Measurements from ENCODE around the gene ZNRF2. TPM values are rescaled to one million over a fixed set of nuclear protein-coding genes. Genes with fewer than 3 reads are reported as not detected.

Gene ZNRF2
- polyA plus RNA-seq, 1 experiment: 0.74 TPM

DNA sequence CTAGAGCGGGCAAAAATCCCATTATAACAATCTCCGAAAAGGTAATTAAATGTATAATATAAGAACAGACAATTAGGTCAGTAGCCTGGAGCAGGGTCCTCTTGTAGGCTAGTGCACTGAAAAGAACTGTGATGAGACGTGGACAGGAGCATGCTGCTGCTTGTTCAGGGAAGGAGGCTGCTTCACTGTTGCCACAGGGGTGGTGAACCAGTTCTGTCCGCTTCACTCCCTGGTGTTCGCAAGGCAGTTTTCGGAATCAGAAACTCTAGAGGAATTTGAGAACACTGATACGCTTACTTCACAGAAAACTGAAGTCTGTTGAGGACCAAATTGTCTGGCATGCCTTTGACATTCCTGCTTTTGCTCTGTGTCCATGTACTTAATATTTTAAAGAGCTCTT, 17.4 kb downstream of the ZNRF2 start:
- ChIA-PET CTCF (interaction anchor here (0.6 to 1.0 kb wide), 3 partner anchors 26 to 263 kb away, joined by 3 to 7 read pairs (median 3); no protein-coding TSS in a partner anchor), POLR2A (no interaction called here)
- TF ChIP-seq, protein P1, sequence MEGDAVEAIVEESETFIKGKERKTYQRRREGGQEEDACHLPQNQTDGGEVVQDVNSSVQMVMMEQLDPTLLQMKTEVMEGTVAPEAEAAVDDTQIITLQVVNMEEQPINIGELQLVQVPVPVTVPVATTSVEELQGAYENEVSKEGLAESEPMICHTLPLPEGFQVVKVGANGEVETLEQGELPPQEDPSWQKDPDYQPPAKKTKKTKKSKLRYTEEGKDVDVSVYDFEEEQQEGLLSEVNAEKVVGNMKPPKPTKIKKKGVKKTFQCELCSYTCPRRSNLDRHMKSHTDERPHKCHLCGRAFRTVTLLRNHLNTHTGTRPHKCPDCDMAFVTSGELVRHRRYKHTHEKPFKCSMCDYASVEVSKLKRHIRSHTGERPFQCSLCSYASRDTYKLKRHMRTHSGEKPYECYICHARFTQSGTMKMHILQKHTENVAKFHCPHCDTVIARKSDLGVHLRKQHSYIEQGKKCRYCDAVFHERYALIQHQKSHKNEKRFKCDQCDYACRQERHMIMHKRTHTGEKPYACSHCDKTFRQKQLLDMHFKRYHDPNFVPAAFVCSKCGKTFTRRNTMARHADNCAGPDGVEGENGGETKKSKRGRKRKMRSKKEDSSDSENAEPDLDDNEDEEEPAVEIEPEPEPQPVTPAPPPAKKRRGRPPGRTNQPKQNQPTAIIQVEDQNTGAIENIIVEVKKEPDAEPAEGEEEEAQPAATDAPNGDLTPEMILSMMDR (IDR thresholded peaks at IDR 0.05; ENCODE audit: low read depth, low read length): no peak
- DNase-seq (ENCODE audit: low read depth, low spot score): no peak
- Histone ChIP-seq H3K4me3 (ENCODE audit: low read depth, low read length) (no peak overlapping the region), H3K27ac (ENCODE audit: low read depth, low read length) (no peak overlapping the region), H3K27me3 (ENCODE audit: control insufficient read depth, insufficient read depth, low read length) (no peaks in the 10 kb centered on the region), H3K9me3 (ENCODE audit: control insufficient read depth, insufficient read depth, low read length) (no peaks in the 10 kb centered on the region)

DNA sequence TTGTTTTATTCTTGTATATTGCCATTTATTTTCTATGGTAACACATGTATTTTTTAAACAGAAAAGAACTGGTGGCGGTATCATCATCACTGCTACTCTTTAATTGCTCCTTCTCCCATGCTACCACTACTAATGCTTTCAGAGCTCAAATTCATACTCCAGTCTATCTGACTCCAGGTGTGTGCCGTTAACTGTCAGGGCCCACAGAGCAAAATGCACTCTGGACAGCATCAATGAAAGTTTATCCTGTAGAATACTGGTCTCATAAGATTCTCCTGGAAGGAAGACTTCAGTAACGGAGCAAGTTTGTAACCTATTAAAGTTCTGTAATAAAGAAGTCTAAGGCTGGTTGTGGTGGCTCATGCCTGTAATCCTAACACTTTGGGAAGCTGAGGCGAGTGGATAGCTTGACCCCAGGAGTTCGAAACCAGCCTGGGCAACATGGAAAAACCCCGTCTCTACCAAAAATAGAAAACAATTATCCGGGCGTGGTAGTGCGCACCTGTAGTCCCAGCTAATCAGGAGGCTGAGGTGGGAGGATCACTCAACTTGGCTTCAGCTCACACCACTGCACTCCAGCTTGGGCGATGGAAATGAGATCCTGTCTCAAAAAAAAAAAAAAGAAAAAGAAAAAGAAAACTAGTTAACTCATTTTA, 18.4 kb downstream of the ZNRF2 start:
- TF ChIP-seq, protein P1 (IDR thresholded peaks at IDR 0.05; ENCODE audit: low read depth, low read length): no peak
- ChIA-PET CTCF (interaction anchor here (1.0 kb wide), 1 partner anchor 261 kb away, joined by 3 read pairs; no protein-coding TSS in a partner anchor), POLR2A (no interaction called here)
- Histone ChIP-seq H3K27me3 (ENCODE audit: control insufficient read depth, insufficient read depth, low read length) (no peaks in the 10 kb centered on the region), H3K27ac (ENCODE audit: low read depth, low read length) (no peak overlapping the region), H3K4me3 (ENCODE audit: low read depth, low read length) (no peak overlapping the region), H3K9me3 (ENCODE audit: control insufficient read depth, insufficient read depth, low read length) (no peaks in the 10 kb centered on the region)
- DNase-seq (ENCODE audit: low read depth, low spot score): no peak

DNA sequence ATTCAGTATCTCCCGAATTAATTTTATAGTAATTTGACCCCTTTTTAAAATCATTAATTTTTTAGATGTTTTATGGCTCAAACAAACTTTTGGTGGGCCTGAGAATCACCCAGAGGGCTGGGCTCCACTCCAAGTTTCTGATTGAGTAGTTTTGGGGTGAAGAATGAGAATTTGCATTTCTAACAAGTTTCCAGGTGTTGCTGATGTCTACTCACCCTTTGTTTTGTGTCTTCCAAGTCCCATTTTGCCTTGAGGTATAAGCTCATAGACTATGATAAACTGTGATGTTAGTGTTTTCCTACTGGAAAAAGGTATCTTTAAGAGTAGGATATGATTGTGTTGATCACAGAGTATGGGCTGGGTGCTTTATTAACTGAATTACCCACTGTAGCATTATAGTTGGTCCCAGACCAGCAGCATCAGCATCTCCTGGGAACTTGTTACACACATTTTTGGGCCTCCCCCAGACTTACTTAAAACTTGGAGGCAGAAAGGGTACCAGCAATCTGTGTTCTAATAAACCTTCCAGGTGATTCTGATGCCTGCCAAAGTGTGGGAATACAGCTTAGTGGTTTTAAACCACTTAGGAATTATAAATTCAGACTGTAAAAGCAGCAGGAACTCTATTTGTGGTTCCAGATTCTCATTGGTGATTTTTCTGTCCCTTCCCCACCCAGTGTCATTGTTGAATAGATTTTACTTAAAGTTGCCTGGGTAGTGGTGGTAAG, 19.1 kb downstream of the ZNRF2 start:
- H3K27ac ChIP-seq (ENCODE audit: low read depth, low read length): no peak overlapping the region
- H3K4me3 ChIP-seq (ENCODE audit: low read depth, low read length): no peak overlapping the region
- ChIA-PET CTCF (interaction anchor here (0.6 kb wide), 1 partner anchor 61 kb away, joined by 3 read pairs; no protein-coding TSS in a partner anchor), POLR2A (no interaction called here)
- TF ChIP-seq, protein P1 (IDR thresholded peaks at IDR 0.05; ENCODE audit: low read depth, low read length): no peak
- H3K27me3 ChIP-seq (ENCODE audit: control insufficient read depth, insufficient read depth, low read length): no peaks in the 10 kb centered on the region
- no peaks in the 10 kb centered on the region for H3K9me3 ChIP-seq (ENCODE audit: control insufficient read depth, insufficient read depth, low read length)
- no peak for DNase-seq (ENCODE audit: low read depth, low spot score)

DNA sequence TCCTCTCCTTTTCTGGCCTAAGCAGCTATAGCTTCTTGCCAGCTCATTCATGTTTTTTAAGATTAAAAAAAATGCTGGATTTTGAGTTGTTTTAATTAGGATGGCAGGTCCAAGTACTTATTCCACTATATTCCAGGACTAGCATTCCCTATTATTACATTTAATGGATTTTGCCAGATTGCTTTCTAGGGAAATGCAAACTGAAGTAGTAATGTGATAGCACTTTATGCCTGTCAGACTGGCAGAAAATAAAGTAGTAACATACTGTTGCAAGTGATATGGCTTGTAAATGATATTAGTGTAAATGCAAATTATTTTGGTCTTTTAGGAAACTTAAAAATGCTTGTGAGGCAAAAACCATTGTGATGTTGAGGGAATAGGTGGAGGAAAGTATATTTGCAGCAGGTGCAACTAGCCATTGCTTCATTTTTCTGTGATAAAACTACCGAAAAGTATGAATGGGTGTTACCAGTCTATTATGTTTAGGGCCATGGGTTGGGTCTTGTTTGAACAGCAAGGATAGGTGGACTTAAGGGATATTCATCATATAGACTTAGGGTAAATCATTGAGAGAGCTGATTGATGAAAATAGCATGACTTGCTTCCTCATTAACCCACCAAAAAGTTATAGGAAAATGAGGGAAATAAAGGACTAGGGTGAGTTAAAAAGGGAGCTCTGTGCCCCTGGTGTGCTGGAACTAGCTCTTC, 19.9 kb downstream of the ZNRF2 start:
- ChIA-PET CTCF (interaction anchor here (0.6 kb wide), 1 partner anchor 60 kb away, joined by 3 read pairs; no protein-coding TSS in a partner anchor), POLR2A (no interaction called here)
- no peak overlapping the region for H3K4me3 ChIP-seq (ENCODE audit: low read depth, low read length)
- H3K27me3 ChIP-seq (ENCODE audit: control insufficient read depth, insufficient read depth, low read length): no peaks in the 10 kb centered on the region
- no peak overlapping the region for H3K27ac ChIP-seq (ENCODE audit: low read depth, low read length)
- DNase-seq (ENCODE audit: low read depth, low spot score): no peak
- H3K9me3 ChIP-seq (ENCODE audit: control insufficient read depth, insufficient read depth, low read length): no peaks in the 10 kb centered on the region
- TF ChIP-seq, protein P1 (IDR thresholded peaks at IDR 0.05; ENCODE audit: low read depth, low read length): no peak

Measured in AG04450 (cell line).